Mononuclear cell (primary cell): ENCODE measurements around the gene DCAF8L2. TPM values are rescaled to one million over a fixed set of nuclear protein-coding genes. Genes with fewer than 3 reads are reported as not detected.
"Not testable (repeated sequence)": the region's sequence is repeated elsewhere in the genome, so short reads cannot be mapped to it uniquely, and the experiment has no call there.

Experiments used
- H3K27me3 ChIP-seq: 2 replicates; pipeline ENCODE4 v1.6.0; 2011; ENCODE audit warnings: low read length, control low read depth; ENCODE audit not compliant: insufficient read depth
- H3K4me1 ChIP-seq: 2 replicates; pipeline ENCODE4 v1.5.1; 2011; ENCODE audit warnings: mild to moderate bottlenecking, low read length, control low read depth; ENCODE audit not compliant: insufficient read depth
- H3K4me3 ChIP-seq: 2 replicates; pipeline ENCODE4 v1.5.1; 2011; ENCODE audit warnings: mild to moderate bottlenecking, low read length, moderate library complexity
- H3K9me3 ChIP-seq: 2 replicates; pipeline ENCODE4 v1.5.1; 2011; ENCODE audit warnings: low read depth, mild to moderate bottlenecking, control low read depth, low read length
- total RNA-seq: library from RNA; depleted of rRNA; stranded (reverse); fragments of >200 nt; gene quantifications from one replicate; pipeline ENCODE4 v1.2.3, GENCODE V29; 2012

DCAF8L2 gene
- total RNA-seq, 1 donor: 0.10 TPM

- Histone ChIP-seq H3K9me3 (no peaks in the 10 kb centered on the region), H3K27me3 (no peaks in the 10 kb centered on the region), H3K4me3 (no peak overlapping the region), H3K4me1 (no peaks in the 10 kb centered on the region)
These were observed 32.7 kb downstream of the DCAF8L2 start for GRCh38 chrX:27622883-27623282.

GRCh38 chrX:27626066-27626465, 35.9 kb downstream of the DCAF8L2 start:
- Histone ChIP-seq H3K4me1 (no peaks in the 10 kb centered on the region), H3K4me3 (no peak overlapping the region), H3K9me3 (no peaks in the 10 kb centered on the region), H3K27me3 (no peaks in the 10 kb centered on the region)

GRCh38 chrX:27633328-27633727, 43.2 kb downstream of the DCAF8L2 start:
- no peak overlapping the region for H3K4me3 ChIP-seq
- no peaks in the 10 kb centered on the region for H3K9me3 ChIP-seq
- H3K4me1 ChIP-seq: no peaks in the 10 kb centered on the region

GRCh38 chrX:27656581-27656980, 66.4 kb downstream of the DCAF8L2 start:
- Histone ChIP-seq H3K27me3 (no peaks in the 10 kb centered on the region), H3K4me3 (no peak overlapping the region), H3K9me3 (no peaks in the 10 kb centered on the region), H3K4me1 (no peaks in the 10 kb centered on the region)

More at GRCh38 chrX:27633328-27633727, 43.2 kb downstream of the DCAF8L2 start:
- H3K27me3 ChIP-seq: no peaks in the 10 kb centered on the region

GRCh38 chrX:27660878-27661277, 70.7 kb downstream of the DCAF8L2 start:
- no peaks in the 10 kb centered on the region for H3K4me1 ChIP-seq
- no peaks in the 10 kb centered on the region for H3K27me3 ChIP-seq
- no peaks in the 10 kb centered on the region for H3K9me3 ChIP-seq
- H3K4me3 ChIP-seq: no peak overlapping the region

- H3K4me1 ChIP-seq: no peaks in the 10 kb centered on the region
- H3K4me3 ChIP-seq: no peak overlapping the region
- H3K9me3 ChIP-seq: no peaks in the 10 kb centered on the region
- no peaks in the 10 kb centered on the region for H3K27me3 ChIP-seq
These were observed 81.1 kb downstream of the DCAF8L2 start for GRCh38 chrX:27671234-27671633.

- Histone ChIP-seq H3K9me3 (no peaks in the 10 kb centered on the region), H3K4me3 (no peak overlapping the region), H3K4me1 (no peaks in the 10 kb centered on the region), H3K27me3 (no peaks in the 10 kb centered on the region)
These were observed 84.3 kb downstream of the DCAF8L2 start for GRCh38 chrX:27674491-27674890.

- no peaks in the 10 kb centered on the region for H3K9me3 ChIP-seq
- no peaks in the 10 kb centered on the region for H3K4me1 ChIP-seq
- H3K27me3 ChIP-seq: no peaks in the 10 kb centered on the region
These were observed 85.3 kb downstream of the DCAF8L2 start for GRCh38 chrX:27675493-27675892.

GRCh38 chrX:27679281-27679680, 89.1 kb downstream of the DCAF8L2 start:
- Histone ChIP-seq H3K9me3 (no peaks in the 10 kb centered on the region), H3K27me3 (no peaks in the 10 kb centered on the region), H3K4me3 (no peak overlapping the region), H3K4me1 (no peaks in the 10 kb centered on the region)

More at GRCh38 chrX:27675493-27675892, 85.3 kb downstream of the DCAF8L2 start:
- no peak overlapping the region for H3K4me3 ChIP-seq

- Histone ChIP-seq H3K4me3 (no peak overlapping the region), H3K9me3 (no peaks in the 10 kb centered on the region), H3K4me1 (no peaks in the 10 kb centered on the region)
These were observed 90.6 kb downstream of the DCAF8L2 start for GRCh38 chrX:27680726-27681125.

GRCh38 chrX:27683566-27684208, 93.5 kb downstream of the DCAF8L2 start:
- H3K9me3 ChIP-seq, H3K4me1 ChIP-seq, H3K4me3 ChIP-seq, H3K27me3 ChIP-seq: not testable (repeated sequence)

More at GRCh38 chrX:27680726-27681125, 90.6 kb downstream of the DCAF8L2 start:
- H3K27me3 ChIP-seq: no peaks in the 10 kb centered on the region

- Histone ChIP-seq H3K4me3 (no peak overlapping the region), H3K9me3 (no peaks in the 10 kb centered on the region), H3K4me1 (no peaks in the 10 kb centered on the region), H3K27me3 (no peaks in the 10 kb centered on the region)
These were observed 104.5 kb downstream of the DCAF8L2 start for GRCh38 chrX:27694667-27695066.

- no peaks in the 10 kb centered on the region for H3K4me1 ChIP-seq
- H3K27me3 ChIP-seq: no peaks in the 10 kb centered on the region
- H3K4me3 ChIP-seq: no peak overlapping the region
- H3K9me3 ChIP-seq: no peaks in the 10 kb centered on the region
These were observed 116.4 kb downstream of the DCAF8L2 start for GRCh38 chrX:27706526-27706925.

GRCh38 chrX:27715610-27716009, 125.5 kb downstream of the DCAF8L2 start:
- Histone ChIP-seq H3K4me3 (no peak overlapping the region), H3K9me3 (no peaks in the 10 kb centered on the region), H3K27me3 (no peaks in the 10 kb centered on the region), H3K4me1 (no peaks in the 10 kb centered on the region)

- Histone ChIP-seq H3K9me3 (no peaks in the 10 kb centered on the region), H3K4me1 (no peaks in the 10 kb centered on the region), H3K27me3 (no peaks in the 10 kb centered on the region), H3K4me3 (no peak overlapping the region)
These were observed 138.1 kb downstream of the DCAF8L2 start for GRCh38 chrX:27728291-27728690.

- Histone ChIP-seq H3K27me3 (no peaks in the 10 kb centered on the region), H3K4me3 (no peak overlapping the region), H3K4me1 (no peaks in the 10 kb centered on the region), H3K9me3 (no peaks in the 10 kb centered on the region)
These were observed 141.8 kb downstream of the DCAF8L2 start for GRCh38 chrX:27731962-27732361.
